RWPE2 (cell line): ENCODE results near the gene CLEC3A.

Source experiments
- ATAC-seq: fragments of 200-7000 bp; cut with Tn5 transposase; 3 replicates; pipeline ENCODE4 v1.9.1; 2021; ENCODE audit warnings: low read depth
- DNase-seq: peaks from one replicate; pipeline ENCODE4 v3.0.0-alpha.2; 2020; ENCODE audit warnings: low spot score
- H3K27ac ChIP-seq: fragments of 450-650 bp; 2 replicates; pipeline ENCODE4 v1.5.1; 2017; ENCODE audit warnings: mild to moderate bottlenecking; ENCODE audit not compliant: poor library complexity, severe bottlenecking
- H3K27me3 ChIP-seq: fragments of 250-450 bp; sonication (Bioruptor Pico); 2 replicates; pipeline ENCODE4 v1.5.1; 2021; ENCODE audit warnings: mild to moderate bottlenecking, moderate library complexity; ENCODE audit not compliant: insufficient read depth, poor library complexity, severe bottlenecking
- H3K36me3 ChIP-seq: fragments of 250-450 bp; sonication (Bioruptor Pico); 2 replicates; pipeline ENCODE4 v1.5.1; 2020; ENCODE audit warnings: low read depth, mild to moderate bottlenecking, moderate library complexity
- H3K4me1 ChIP-seq: fragments of 250-450 bp; sonication (Bioruptor Pico); 2 replicates; pipeline ENCODE4 v1.5.1; 2021; ENCODE audit warnings: mild to moderate bottlenecking, moderate library complexity; ENCODE audit not compliant: insufficient read depth, poor library complexity, severe bottlenecking
- H3K4me3 ChIP-seq: fragments of 250-450 bp; sonication (Bioruptor Pico); 2 replicates; pipeline ENCODE4 v1.5.1; 2021; ENCODE audit warnings: mild to moderate bottlenecking, moderate library complexity; ENCODE audit not compliant: severe bottlenecking
- H3K9me3 ChIP-seq: fragments of 250-450 bp; sonication (Bioruptor Pico); 2 replicates; pipeline ENCODE4 v1.5.1; 2021; ENCODE audit warnings: mild to moderate bottlenecking, moderate library complexity; ENCODE audit not compliant: severe bottlenecking
- TF ChIP-seq, protein P1 (sequence below): fragments of 450-650 bp; IDR thresholded peaks from one replicate; pipeline ENCODE4 v1.5.1; 2017; ENCODE audit warnings: mild to moderate bottlenecking, moderate library complexity; ENCODE audit not compliant: poor library complexity, severe bottlenecking

CLEC3A gene, protein sequence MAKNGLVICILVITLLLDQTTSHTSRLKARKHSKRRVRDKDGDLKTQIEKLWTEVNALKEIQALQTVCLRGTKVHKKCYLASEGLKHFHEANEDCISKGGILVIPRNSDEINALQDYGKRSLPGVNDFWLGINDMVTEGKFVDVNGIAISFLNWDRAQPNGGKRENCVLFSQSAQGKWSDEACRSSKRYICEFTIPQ

DNA sequence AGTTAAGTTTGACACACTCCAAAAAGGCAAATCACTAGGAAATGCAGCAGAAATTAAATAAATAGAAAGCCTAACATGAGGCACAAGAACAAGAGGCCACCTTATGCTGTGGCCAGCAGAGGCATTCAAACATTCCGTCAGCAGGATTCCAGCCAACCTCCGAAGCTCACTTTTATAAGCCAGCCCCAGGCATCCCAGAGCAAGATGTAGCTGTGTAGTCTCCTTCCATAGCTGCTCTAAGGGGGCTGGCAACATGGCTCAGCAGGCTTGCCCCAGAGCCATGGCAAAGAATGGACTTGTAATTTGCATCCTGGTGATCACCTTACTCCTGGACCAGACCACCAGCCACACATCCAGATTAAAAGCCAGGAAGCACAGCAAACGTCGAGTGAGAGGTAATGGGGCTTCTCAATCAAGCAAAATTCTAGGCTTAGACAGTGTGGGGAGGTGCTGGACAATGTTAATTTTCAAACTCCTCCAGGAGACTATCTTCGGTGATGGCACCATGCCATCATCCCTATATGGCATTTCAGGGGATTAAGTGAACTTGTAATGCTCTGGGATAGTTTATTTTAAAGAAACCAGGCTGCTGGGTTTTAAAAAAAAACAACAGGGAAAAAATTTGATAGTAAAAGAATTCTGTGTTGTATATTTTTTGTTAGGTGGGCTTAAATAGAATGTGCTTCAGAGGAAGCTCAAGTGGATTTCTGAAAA, at the start of gene CLEC3A:
CLEC3A (plus strand) TSS at position 202 of the 714 bp plus-strand sequence; CDS start at position 281, 79 bp downstream.
- ATAC-seq, result no peak
- Histone ChIP-seq H3K27ac (no peak within 1 kb of the TSS), H3K4me3 (no peak within 1 kb of the TSS), H3K36me3 (no peaks in the 10 kb centered on the region), H3K4me1 (no peaks in the 10 kb centered on the region), H3K27me3 (no peaks in the 10 kb centered on the region), H3K9me3 (no peaks in the 10 kb centered on the region)
- DNase-seq, result no peak
- TF ChIP-seq, protein P1, sequence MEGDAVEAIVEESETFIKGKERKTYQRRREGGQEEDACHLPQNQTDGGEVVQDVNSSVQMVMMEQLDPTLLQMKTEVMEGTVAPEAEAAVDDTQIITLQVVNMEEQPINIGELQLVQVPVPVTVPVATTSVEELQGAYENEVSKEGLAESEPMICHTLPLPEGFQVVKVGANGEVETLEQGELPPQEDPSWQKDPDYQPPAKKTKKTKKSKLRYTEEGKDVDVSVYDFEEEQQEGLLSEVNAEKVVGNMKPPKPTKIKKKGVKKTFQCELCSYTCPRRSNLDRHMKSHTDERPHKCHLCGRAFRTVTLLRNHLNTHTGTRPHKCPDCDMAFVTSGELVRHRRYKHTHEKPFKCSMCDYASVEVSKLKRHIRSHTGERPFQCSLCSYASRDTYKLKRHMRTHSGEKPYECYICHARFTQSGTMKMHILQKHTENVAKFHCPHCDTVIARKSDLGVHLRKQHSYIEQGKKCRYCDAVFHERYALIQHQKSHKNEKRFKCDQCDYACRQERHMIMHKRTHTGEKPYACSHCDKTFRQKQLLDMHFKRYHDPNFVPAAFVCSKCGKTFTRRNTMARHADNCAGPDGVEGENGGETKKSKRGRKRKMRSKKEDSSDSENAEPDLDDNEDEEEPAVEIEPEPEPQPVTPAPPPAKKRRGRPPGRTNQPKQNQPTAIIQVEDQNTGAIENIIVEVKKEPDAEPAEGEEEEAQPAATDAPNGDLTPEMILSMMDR, result no peak

DNA sequence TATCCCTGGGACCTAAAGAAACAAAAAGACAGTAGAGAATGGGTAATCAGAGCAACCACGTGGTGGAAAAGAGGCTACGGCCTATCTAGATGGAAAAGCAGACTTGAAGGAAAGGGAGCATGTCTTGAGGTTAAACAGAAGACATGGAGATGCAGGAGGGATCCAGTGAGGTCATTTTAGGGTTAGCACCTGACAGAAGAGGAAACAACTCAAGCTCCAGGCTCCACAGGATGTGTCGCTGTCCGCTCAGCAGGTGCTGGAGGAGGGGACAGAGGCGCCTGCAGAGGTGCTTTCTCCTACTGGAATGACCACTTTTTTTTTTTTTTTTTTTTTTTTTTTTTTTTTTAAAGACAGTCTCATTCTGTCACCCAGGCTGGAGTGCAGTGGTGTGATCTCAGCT, 47.5 kb upstream of the CLEC3A start:
- no peak overlapping the region for H3K27ac ChIP-seq
- no peaks in the 10 kb centered on the region for H3K36me3 ChIP-seq
- peak; percentile 64; the same call in 2 of the 3 replicates for ATAC-seq
- DNase-seq, result no peak
- no peaks in the 10 kb centered on the region for H3K4me1 ChIP-seq
- H3K4me3 ChIP-seq, result no peak overlapping the region
- no peaks in the 10 kb centered on the region for H3K9me3 ChIP-seq
- peaks cover 9% of the 10 kb centered on the region for H3K27me3 ChIP-seq
- TF ChIP-seq, protein P1, result no peak

DNA sequence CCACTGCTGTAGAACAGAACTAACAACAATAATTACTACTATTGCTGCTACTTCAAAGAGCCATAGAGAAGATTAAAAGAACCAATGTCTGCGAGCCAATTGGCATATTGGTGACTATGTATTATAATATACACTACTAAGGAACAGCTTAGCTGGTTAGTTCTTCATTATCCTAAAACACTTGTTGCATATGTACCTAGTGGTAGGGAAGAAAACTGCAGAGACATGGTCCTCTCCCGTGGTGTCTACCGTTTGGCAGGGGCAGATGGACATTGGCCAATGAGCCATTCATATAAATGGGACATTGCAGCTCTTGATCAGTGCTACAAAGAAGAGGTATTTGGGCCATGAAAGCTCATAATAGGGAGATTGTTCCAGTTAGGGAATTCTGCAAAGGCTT, 46.4 kb upstream of the CLEC3A start:
- DNase-seq (no peak), ATAC-seq (no peak)
- Histone ChIP-seq H3K27ac (no peak overlapping the region), H3K4me3 (no peak overlapping the region), H3K27me3 (peaks cover 9% of the 10 kb centered on the region), H3K4me1 (no peaks in the 10 kb centered on the region), H3K9me3 (no peaks in the 10 kb centered on the region), H3K36me3 (no peaks in the 10 kb centered on the region)
- TF ChIP-seq, protein P1, result no peak

DNA sequence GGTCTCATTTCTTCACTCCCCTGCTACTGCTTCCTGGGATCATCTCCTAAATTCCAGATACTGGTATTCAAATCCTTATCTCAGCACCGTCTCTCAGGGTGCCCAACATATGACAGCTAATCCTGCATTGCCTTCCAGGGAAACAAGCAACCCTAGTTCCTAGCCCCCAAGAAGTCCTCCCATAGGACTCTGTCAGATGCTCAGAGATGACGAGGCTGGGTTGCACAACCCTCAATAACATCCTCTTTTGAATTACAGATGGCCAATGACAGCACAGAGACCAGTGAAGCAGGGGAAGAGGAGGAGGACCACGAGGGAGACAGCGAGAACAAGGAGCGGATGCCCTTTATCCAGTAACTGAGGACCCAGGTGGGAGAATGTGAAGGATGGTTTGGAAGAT, 45.0 kb upstream of the CLEC3A start:
- no peak for DNase-seq
- ATAC-seq, result no peak
- Histone ChIP-seq H3K9me3 (no peaks in the 10 kb centered on the region), H3K4me1 (no peaks in the 10 kb centered on the region), H3K27ac (no peak overlapping the region), H3K4me3 (no peak overlapping the region), H3K27me3 (peaks cover 9% of the 10 kb centered on the region), H3K36me3 (no peaks in the 10 kb centered on the region)
- TF ChIP-seq, protein P1, result no peak

DNA sequence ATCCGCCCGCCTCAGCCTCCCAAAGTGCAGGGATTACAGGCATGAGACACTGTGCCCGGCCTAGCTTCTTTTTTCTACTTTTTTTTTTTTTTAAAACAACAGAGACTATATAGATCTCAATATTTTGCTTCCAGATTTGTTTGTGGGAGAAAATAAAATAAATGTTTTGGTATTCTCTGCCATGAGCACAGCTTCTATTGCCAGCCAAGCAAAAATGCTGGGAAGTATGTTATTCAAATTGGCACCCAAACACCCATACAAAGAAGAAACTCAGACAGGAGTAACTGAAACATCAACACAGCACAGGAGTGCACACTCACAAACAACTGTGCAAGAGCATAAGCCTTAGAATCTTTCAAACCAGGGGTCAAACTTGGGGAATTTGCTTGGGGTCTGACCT, 37.2 kb upstream of the CLEC3A start:
- no peak overlapping the region for H3K4me3 ChIP-seq
- TF ChIP-seq, protein P1, result no peak
- peaks cover under 1% of the 10 kb centered on the region for H3K27me3 ChIP-seq
- H3K36me3 ChIP-seq, result no peaks in the 10 kb centered on the region
- no peak for DNase-seq
- no peaks in the 10 kb centered on the region for H3K4me1 ChIP-seq
- no peaks in the 10 kb centered on the region for H3K9me3 ChIP-seq
- no peak overlapping the region for H3K27ac ChIP-seq
- ATAC-seq, result no peak
